HEK293 (cell line): Measurements from ENCODE around the gene OBSCN.
A peak's percentile ranks its signal among the peaks of the same experiment; 100 is the strongest.
"Not testable (repeated sequence)": the region's sequence is repeated elsewhere in the genome, so short reads cannot be mapped to it uniquely, and the experiment has no call there.

Experiments used
- CTCF ChIA-PET: fragments of 350-600 bp; formaldehyde crosslinking; extraction: SDS; loops from one replicate; lab custom pipeline; 2021; ENCODE audit warnings: antibody characterized with exemption; lab: Yijun Ruan, JAX
- POLR2A ChIA-PET: fragments of 300-600 bp; formaldehyde crosslinking; extraction: SDS; loops from one replicate; lab custom pipeline; 2020; ENCODE audit warnings: antibody characterized with exemption, inconsistent platforms; lab: Yijun Ruan, JAX
- H3K27ac ChIP-seq: fragments of 200-500 bp; sonication (Bioruptor generic); 2 replicates; pipeline ENCODE4 v1.5.1; 2014; ENCODE audit warnings: low read depth, low read length, control low read depth, inconsistent platforms; ENCODE audit errors: extremely low read depth
- H3K36me3 ChIP-seq, 2 experiments: fragments of 200-500 bp in 1 of 2; sonication (Bioruptor generic) in 1 of 2; 1 replicate in 1 of 2; 2 replicates in 1 of 2; pipeline ENCODE4 v1.5.1; 2014 to 2017; ENCODE audit warnings: inconsistent platforms in 2 of 2, low read length in 2 of 2; ENCODE audit not compliant: control insufficient read depth in 2 of 2, insufficient read depth in 1 of 2
- H3K4me1 ChIP-seq: fragments of 200-500 bp; sonication (Bioruptor generic); 2 replicates; pipeline ENCODE4 v1.5.1; 2014; ENCODE audit warnings: mild to moderate bottlenecking, low read length, inconsistent platforms; ENCODE audit not compliant: control insufficient read depth, insufficient read depth
- H3K4me3 ChIP-seq: 2 replicates; pipeline ENCODE4 v1.5.1; 2011; ENCODE audit warnings: low read depth, mild to moderate bottlenecking, control low read depth, low read length, moderate library complexity
- H3K9me3 ChIP-seq: fragments of 200-500 bp; sonication (Bioruptor generic); 2 replicates; pipeline ENCODE4 v1.5.1; 2014; ENCODE audit warnings: low read depth, low read length, inconsistent platforms; ENCODE audit not compliant: control insufficient read depth, insufficient read depth
- GFI1B ChIP-seq: fragments of 450-650 bp; formaldehyde crosslinking; IDR thresholded peaks from 2 replicates; pipeline ENCODE4 v1.5.1; 2016; ENCODE audit warnings: missing biosample characterization, missing genetic modification characterization
- RBAK ChIP-seq: fragments of 450-650 bp; formaldehyde crosslinking; IDR thresholded peaks from 2 replicates; pipeline ENCODE4 v1.5.1; 2016; ENCODE audit warnings: missing biosample characterization, missing genetic modification characterization
- TRIM28 ChIP-seq: IDR thresholded peaks from 2 replicates; pipeline ENCODE4 v1.6.1; 2011; ENCODE audit warnings: low read length, control low read depth, borderline replicate concordance
- ZBTB20 ChIP-seq: fragments of 450-650 bp; formaldehyde crosslinking; IDR thresholded peaks from 2 replicates; pipeline ENCODE4 v1.5.1; 2016; ENCODE audit warnings: missing biosample characterization, missing genetic modification characterization
- ZNF146 ChIP-seq: fragments of 450-650 bp; formaldehyde crosslinking; IDR thresholded peaks from 2 replicates; pipeline ENCODE4 v1.5.1; 2016; ENCODE audit warnings: missing biosample characterization, missing genetic modification characterization
- ZNF169 ChIP-seq: fragments of 450-650 bp; formaldehyde crosslinking; IDR thresholded peaks from 2 replicates; pipeline ENCODE4 v1.5.1; 2016; ENCODE audit warnings: missing biosample characterization, missing genetic modification characterization
- ZNF214 ChIP-seq: fragments of 450-650 bp; formaldehyde crosslinking; IDR thresholded peaks from 2 replicates; pipeline ENCODE4 v1.5.1; 2017; ENCODE audit warnings: missing biosample characterization, mild to moderate bottlenecking, missing genetic modification characterization, borderline replicate concordance
- ZNF280D ChIP-seq: fragments of 450-650 bp; formaldehyde crosslinking; IDR thresholded peaks from 2 replicates; pipeline ENCODE4 v1.5.1; 2016; ENCODE audit warnings: missing biosample characterization, missing genetic modification characterization
- ZNF580 ChIP-seq: fragments of 450-650 bp; formaldehyde crosslinking; IDR thresholded peaks from 2 replicates; pipeline ENCODE4 v1.5.1; 2016; ENCODE audit warnings: missing biosample characterization, missing genetic modification characterization
- ZNF658 ChIP-seq: fragments of 450-650 bp; formaldehyde crosslinking; IDR thresholded peaks from 2 replicates; pipeline ENCODE4; 2016; ENCODE audit warnings: missing biosample characterization, missing genetic modification characterization
- ZNF664 ChIP-seq: fragments of 450-650 bp; formaldehyde crosslinking; IDR thresholded peaks from 2 replicates; pipeline ENCODE4 v1.5.1; 2016; ENCODE audit warnings: missing biosample characterization, missing genetic modification characterization
- ZNF707 ChIP-seq: fragments of 450-650 bp; formaldehyde crosslinking; IDR thresholded peaks from 2 replicates; pipeline ENCODE4 v1.5.1; 2016; ENCODE audit warnings: missing biosample characterization, missing genetic modification characterization
- ZNF791 ChIP-seq: fragments of 450-650 bp; formaldehyde crosslinking; IDR thresholded peaks from 2 replicates; pipeline ENCODE4 v1.5.1; 2016; ENCODE audit warnings: missing biosample characterization, missing genetic modification characterization
- TF ChIP-seq, protein P1 (sequence below): fragments of 450-650 bp; IDR thresholded peaks from 2 replicates; pipeline ENCODE4 v1.5.1; 2018; ENCODE audit warnings: missing biosample characterization, missing genetic modification characterization

OBSCN gene

GRCh38 chr1:228184152-228184551, 23.7 kb upstream of the OBSCN start (continued):
- TF ChIP-seq, protein P1, sequence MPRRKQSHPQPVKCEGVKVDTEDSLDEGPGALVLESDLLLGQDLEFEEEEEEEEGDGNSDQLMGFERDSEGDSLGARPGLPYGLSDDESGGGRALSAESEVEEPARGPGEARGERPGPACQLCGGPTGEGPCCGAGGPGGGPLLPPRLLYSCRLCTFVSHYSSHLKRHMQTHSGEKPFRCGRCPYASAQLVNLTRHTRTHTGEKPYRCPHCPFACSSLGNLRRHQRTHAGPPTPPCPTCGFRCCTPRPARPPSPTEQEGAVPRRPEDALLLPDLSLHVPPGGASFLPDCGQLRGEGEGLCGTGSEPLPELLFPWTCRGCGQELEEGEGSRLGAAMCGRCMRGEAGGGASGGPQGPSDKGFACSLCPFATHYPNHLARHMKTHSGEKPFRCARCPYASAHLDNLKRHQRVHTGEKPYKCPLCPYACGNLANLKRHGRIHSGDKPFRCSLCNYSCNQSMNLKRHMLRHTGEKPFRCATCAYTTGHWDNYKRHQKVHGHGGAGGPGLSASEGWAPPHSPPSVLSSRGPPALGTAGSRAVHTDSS, result no peak
- TF ChIP-seq ZNF214 (tag by site-specific recombination) (no peak), GFI1B (tag by site-specific recombination) (no peak), ZNF791 (tag by site-specific recombination) (no peak), ZNF658 (tag by site-specific recombination) (no peak)

GRCh38 chr1:228185641-228185965, 22.2 kb upstream of the OBSCN start:
- no peaks in the 10 kb centered on the region for H3K9me3 ChIP-seq
- no peaks in the 10 kb centered on the region for H3K4me1 ChIP-seq
- ChIA-PET POLR2A (no interaction called here), CTCF (no interaction called here)
- H3K4me3 ChIP-seq, result no peak overlapping the region
- no peak overlapping the region for H3K27ac ChIP-seq
- no peak for TF ChIP-seq ZNF664 (tag by site-specific recombination)
- TF ChIP-seq TRIM28, result 0 out of 2 replicates have a peak, but pooled peaks have one; percentile 53
- TF ChIP-seq ZBTB20 (tag by site-specific recombination), result peak; percentile 54; the same call in 1 of the 2 replicates
- no peaks in the 10 kb centered on the region for H3K36me3 ChIP-seq

DNA sequence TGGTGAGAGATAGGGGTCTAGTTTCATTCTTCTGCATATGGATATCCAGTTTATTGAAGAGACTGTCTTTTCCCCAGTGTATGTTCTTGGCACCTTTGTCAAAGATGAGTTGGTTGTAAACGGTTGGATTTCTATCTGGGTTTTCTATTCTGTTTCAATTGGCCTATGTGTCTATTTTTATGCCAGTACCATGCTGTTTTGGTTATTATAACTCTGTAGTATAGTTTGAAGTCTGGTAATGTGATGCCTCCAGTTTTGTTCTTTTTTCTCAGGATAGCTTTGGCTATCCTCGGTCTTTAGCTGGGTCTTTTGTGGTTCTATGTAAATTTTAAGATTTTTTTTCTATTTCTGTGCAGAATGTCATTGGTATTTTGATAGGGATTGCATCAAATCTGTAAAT, 19.6 kb upstream of the OBSCN start:
- H3K9me3 ChIP-seq, H3K4me1 ChIP-seq, H3K27ac ChIP-seq, H3K4me3 ChIP-seq, H3K36me3 ChIP-seq: not testable (repeated sequence)
- ChIA-PET CTCF (interaction anchor here (0.7 to 1.9 kb wide), 3 partner anchors 8 to 27 kb away, joined by 4 to 9 read pairs (median 5); no protein-coding TSS in a partner anchor), POLR2A (interaction anchor here (1.1 kb wide), 1 partner anchor 31 kb away, joined by 3 read pairs; no protein-coding TSS in a partner anchor)
- TF ChIP-seq ZNF580 (tag by site-specific recombination) (0 out of 2 replicates have a peak, but pooled peaks have one; percentile 29), ZNF280D (tag by site-specific recombination) (peak; percentile 96)

- TF ChIP-seq ZNF169 (tag by site-specific recombination) (no peak), ZNF791 (tag by site-specific recombination) (no peak)
- ChIA-PET CTCF (interaction anchor here (1.9 kb wide), 1 partner anchor 10 kb away, joined by 9 read pairs; no protein-coding TSS in a partner anchor), POLR2A (no interaction called here)
- no peaks in the 10 kb centered on the region for H3K4me1 ChIP-seq
- H3K27ac ChIP-seq, result no peak overlapping the region
- no peak overlapping the region for H3K4me3 ChIP-seq
- H3K36me3 ChIP-seq, result no peaks in the 10 kb centered on the region
- H3K9me3 ChIP-seq, result no peaks in the 10 kb centered on the region
Measured at GRCh38 chr1:228190182-228190581, 17.7 kb upstream of the OBSCN start.

DNA sequence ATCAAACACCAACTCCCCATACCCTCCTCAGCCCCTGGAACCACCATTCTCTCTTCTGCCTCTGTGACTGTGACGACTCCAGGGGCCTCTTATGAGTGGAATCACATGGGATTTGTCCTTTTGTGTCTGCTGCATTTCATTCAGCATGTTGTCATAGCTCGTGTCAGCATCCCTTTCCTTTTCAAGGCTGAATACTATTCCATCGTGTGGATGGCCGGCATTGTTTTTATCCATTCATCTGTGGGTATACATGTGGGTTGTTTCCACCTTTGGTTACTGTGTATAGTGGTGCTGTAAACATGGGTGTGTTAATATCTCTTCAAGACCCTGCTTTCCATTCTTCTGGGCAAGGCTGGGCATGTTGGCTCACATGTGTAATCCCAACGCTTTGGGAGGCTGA, 17.1 kb upstream of the OBSCN start:
- POLR2A ChIA-PET, result no interaction called here
- CTCF ChIA-PET, result interaction anchor here (0.7 kb wide), 1 partner anchor 1773 kb away, joined by 3 read pairs; no protein-coding TSS in a partner anchor

More for the DNA sequence above, 17.1 kb upstream of the OBSCN start:
- TF ChIP-seq ZNF580 (tag by site-specific recombination), result peak; percentile 79; the same call in 1 of the 2 replicates
- peak; percentile 99 for TF ChIP-seq ZNF146 (tag by site-specific recombination)
- no peak for TF ChIP-seq RBAK (tag by site-specific recombination)
- no peak for TF ChIP-seq ZNF791 (tag by site-specific recombination)
- TF ChIP-seq ZNF707 (tag by site-specific recombination), result no peak
- Histone ChIP-seq H3K4me3 (no peak overlapping the region), H3K36me3 (no peaks in the 10 kb centered on the region), H3K4me1 (no peaks in the 10 kb centered on the region), H3K9me3 (no peaks in the 10 kb centered on the region), H3K27ac (no peak overlapping the region)
